ENCODE results near the gene TMEM53.
A peak's percentile ranks its signal among the peaks of the same experiment; 100 is the strongest.
"Not testable (repeated sequence)": the region's sequence is repeated elsewhere in the genome, so short reads cannot be mapped to it uniquely, and the experiment has no call there.

Gene TMEM53

DNA sequence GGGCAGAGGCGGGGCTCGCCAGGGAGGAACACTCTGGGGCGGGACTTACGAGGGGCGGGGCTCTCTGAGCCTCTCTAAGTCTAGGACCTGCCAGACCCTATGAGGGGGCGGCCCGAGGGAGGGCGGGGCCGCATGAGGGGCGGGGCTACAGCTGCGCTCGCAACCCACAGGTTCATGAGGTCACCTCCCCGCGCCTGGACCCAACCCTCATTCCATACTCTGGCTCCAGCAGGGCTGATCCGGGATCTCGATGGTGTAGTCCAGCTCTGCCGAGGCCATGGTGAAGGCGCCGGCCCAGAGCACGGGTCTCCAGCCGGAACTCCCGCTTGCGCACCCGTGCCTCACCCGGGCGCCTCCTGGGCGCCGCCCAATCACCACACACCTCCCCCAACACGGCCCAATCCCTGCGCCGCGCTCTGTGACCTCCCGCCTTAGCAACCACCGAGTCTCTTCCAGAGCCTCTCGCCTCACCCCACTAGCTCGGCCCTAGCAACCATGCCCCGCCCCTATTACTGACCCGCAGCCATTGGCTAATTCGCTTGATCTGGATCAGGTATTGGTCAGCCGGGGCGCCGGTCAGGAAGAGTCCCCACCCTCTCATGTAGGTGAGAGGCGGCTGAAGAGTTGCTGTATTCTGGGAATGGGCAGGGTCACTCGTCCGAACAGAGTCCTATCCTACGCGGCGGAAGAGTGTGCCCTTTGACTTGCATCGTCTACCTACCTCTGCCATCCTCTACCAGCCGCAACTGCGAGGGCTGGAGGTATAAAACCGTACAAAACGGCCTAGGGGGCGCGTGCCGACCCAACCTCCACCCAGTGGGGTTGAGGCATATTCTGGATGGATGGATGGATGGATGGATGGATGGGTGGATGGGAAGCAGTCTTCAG, at the start of gene TMEM53, which contains the start of gene ARMH1:
TSS of gene TMEM53 (minus strand) at position 369 of the 888 bp plus-strand sequence. CDS start at position 279, 90 bp downstream.
TSS of gene ARMH1 (plus strand) at position 602 of the 888 bp plus-strand sequence. CDS start 14,984 bp downstream, outside the sequence.
- DNase-seq = peak; percentile 98 to 99

DNA sequence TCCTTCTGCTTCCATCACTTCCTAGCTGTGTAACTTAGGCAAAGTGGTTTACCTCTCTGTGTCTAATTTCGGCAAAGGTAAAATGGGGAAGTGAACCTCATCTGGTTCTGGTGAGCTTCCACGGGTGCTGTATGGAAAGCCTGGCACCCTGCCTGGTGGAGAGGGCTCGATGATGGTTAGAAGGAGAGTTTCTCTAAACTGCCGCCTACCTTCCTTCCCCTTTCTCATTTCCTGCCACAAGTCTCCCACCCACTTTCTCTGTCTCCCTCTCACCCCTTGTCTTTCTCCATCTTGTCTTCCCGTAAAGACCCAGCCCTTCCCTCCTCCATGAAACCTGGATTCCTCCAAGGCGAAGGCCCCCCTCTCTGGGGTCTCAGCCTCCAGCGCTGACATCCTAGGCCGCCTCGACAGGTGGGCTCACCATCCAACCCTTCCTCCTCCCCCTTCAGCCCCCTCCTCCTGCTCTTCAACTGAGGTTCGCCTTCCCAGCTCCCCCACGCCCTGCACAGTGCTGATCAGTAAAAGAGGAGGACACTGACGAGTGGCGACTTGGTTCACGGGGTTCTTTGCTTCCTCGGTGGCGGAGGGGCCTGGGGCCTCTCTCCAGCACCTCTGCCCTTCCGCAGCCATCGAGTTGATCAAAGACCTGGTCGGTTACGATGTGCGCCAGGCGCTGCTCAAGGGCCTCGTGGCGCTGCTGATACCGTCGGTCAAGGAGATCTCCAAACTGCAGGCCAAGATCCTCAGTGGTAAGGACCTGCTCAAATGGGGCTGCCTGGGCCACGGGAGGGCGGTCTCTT, 49.4 kb upstream of the TMEM53 start:
- peak in 1 of 2 donors; percentile 55 for DNase-seq

DNA sequence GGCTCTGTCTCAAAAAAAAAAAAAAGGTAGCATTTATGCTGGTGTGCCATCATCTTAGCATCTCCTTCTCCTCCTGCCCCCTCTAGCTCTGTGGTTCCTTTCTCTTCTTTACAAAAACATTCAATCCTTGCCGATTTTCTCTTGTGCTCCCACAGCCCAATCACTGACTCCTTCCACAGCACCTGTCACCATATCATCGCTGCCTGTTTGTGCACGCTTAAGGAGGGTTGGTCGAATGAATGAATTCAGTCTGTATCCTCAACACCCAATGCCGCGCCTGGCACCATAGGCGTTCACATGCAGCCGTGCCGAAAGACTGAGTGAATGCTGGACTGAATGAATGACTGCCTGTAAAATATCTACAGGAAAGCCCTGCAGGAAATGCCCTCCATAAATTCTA, 48.8 kb upstream of the TMEM53 start:
- no peak for DNase-seq

GRCh38 chr1:44721485-44722361, 47.4 kb upstream of the TMEM53 start:
- peak; percentile 85 to 88 for DNase-seq

- DNase-seq = no peak
Observed at GRCh38 chr1:44720281-44720680, 46.0 kb upstream of the TMEM53 start.

DNA sequence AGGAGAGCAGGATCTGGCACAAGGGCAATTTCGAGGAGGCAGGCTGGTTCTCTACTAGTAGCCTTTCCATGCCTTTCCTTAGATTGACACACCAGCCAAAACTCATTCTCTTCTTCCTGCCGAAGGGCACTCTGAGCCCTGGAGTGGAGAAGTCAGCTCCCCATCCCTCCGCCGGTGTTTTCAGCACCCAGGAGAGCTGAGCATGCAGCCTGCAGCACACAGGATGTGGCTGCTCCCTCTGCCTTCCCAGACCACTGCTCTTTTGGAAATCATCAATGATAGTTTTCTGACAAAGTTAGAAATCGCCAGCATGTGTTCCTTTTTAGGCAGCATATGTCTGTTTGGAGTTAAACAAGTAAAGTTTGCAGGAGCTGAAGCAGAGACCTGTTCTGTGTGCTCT, 45.0 kb upstream of the TMEM53 start:
- no peak for DNase-seq

- DNase-seq = no peak
Observed at GRCh38 chr1:44718091-44718490, 43.8 kb upstream of the TMEM53 start.

GRCh38 chr1:44717653-44718052, 43.4 kb upstream of the TMEM53 start:
- no peak for DNase-seq

GRCh38 chr1:44717156-44717555, 42.9 kb upstream of the TMEM53 start:
- no peak for DNase-seq

DNA sequence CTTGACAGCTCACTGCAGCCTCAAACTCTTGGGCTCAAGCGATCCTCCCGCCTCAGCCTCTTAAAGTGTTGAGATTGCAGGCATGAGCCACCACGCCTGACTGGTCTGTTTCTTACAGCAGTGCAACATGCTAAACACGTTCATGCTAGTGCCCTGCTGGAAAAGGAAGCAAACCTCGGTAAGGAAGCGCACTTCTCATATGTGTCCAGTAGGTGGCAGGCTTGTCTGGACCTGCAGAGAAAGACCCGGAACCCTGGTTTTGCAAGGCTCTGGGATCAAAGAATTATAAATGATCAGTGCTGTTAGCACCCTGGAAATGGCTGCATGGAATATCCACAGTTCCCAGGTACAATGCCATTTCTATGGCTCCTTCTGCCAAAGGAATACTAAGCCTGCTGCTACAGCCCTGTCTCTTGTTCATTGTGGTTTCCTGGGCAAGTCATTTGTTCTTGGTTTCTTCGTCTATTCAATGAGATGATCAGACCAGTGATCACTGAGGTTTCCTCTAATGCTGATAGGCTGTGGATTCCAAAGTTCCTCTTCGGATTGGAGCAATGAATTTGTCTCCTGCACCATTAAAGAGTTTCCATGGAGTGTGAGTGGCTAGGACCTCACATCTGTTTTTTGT, 40.8 kb upstream of the TMEM53 start:
- DNase-seq = peak; percentile 75 to 82

- no peak for DNase-seq
Observed at GRCh38 chr1:44714532-44714931, 40.3 kb upstream of the TMEM53 start.

- no peak for DNase-seq
Observed at GRCh38 chr1:44713321-44713781, 39.1 kb upstream of the TMEM53 start.

- DNase-seq = peak; percentile 20 to 65
Observed at GRCh38 chr1:44707959-44708831, 33.9 kb upstream of the TMEM53 start.

GRCh38 chr1:44707112-44707881, 33.0 kb upstream of the TMEM53 start:
- no peak for DNase-seq

DNA sequence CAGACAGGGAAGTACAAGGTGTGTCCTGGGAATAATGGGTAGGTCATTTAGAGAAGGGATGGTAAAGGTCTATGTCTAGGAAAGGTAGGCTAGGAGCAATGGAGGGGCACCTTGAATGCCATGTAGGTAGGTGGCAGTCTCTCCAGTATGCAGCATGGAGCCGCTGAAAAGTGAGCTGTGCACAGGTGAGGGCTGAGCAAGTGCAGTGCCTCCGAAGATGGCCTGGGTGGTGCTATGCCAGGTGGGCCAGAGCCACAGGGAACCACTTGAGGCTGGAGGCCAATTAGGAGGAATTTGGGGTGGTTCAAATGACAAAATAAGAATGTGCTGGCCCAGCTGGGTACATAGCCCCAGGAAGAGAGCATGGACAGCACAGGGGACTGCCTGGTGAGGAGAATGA, 31.7 kb upstream of the TMEM53 start:
- no peak for DNase-seq

GRCh38 chr1:44705470-44705869, 31.2 kb upstream of the TMEM53 start:
- DNase-seq = no peak

GRCh38 chr1:44701141-44701573, 26.9 kb upstream of the TMEM53 start:
- no peak for DNase-seq

DNA sequence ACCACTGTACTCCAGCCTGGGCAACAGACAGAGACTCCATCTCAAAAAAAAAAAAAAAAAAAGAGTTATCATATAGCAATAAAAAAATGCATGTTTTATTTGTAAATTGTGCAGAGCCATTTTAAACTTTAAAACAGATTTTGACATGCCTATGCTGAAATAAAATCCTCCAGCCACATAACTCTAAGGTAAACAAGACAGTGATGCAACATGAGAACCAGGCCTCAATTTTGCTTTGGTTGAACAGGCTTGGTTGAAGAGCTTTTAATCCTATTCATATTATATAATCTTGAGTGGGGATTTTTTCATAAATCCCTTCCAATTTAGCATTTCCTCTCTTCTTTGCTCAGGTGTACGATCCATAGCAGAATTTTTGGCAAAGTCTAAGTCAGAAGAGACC, 26.3 kb upstream of the TMEM53 start:
- DNase-seq = no peak

DNA sequence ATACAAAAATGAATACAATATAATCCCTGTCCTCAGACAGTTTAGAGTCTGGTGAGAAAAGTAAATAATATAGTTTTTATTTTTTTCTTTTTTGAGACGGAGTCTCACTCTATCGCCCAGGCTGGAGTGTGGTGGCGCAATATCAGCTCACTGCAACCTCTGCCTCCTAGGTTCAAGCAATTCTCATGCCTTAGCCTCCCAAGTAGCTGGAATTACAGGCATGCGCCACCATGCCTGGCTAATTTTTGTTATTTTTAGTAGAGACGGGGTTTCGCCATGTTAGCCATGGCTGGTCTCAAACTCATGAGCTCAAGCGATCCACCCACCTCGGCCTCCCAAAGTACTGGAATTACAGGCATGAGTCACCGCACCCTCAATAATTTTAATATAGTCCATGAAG, 25.1 kb upstream of the TMEM53 start:
- DNase-seq = not testable (repeated sequence)

DNA sequence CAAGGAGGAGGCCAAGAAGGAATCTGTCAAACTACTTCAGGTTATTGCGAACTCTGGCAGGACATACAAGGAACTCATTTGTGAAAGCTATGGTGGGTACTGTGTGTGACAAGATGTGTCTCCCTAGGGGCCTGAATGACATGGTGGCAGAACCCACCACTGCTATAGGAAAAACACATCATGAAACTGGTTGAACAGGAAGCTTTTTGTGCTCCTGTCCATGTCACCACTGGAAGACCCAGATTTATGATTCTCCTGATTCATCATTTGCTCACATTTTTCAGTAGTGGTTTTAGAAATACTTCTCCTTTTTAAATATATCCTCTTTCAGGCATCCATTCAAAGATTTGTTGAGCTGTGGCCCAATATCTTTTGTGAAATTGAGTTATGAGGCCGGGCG, 23.9 kb upstream of the TMEM53 start:
- no peak for DNase-seq
